ENCODE measurements around the gene HELZ.
"Not testable (repeated sequence)": the region's sequence is repeated elsewhere in the genome, so short reads cannot be mapped to it uniquely, and the experiment has no call there.

Gene HELZ

DNA sequence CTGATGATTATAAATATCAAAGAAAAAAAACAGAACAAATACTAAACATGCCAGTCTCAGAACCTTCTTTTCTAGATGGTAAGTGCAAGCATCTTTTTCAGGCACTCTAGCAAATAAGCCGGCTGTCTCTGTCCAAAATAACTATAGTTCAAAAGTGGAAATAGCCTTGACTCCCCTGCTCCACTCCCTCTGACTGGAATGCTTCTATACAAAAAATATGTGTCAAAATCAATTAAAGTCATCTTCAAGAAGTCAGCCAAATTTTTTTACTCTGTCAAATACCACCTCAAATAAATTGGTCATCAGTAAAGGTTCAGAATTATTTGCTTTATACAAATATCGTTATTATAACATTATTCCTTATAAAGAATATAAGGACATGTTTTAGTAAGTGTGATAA lies 117.1 kb downstream of the HELZ start:
- DNase-seq (ENCODE audit: low spot score): no peak
- Mint-ChIP-seq H3K4me1 (ENCODE audit: low read depth) (peaks cover 5% of the 10 kb centered on the region), H3K36me3 (ENCODE audit: low read depth) (peaks cover 18% of the 10 kb centered on the region), H3K4me3 (no peak overlapping the region), H3K27me3 (ENCODE audit: low read depth) (no peaks in the 10 kb centered on the region), H3K9me3 (no peaks in the 10 kb centered on the region), H3K27ac (no peak overlapping the region)

DNA sequence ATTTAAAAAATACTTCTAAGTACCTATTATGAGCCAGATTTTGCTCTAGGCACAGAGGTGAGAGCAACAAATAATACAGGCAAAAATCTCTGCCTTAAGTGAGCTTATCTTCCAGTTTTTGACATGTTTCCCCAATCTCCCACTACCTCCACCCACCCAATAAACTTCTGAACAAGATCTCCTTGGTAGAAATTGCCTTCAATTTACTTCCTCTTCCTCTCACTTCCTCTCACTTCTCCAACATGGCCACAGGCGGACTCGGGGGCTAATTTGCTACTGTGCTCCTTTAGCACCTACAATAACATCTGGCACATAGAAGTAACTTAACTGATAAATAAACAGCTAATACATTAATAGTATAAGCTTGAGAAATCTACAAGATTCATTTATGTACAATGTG lies 118.0 kb downstream of the HELZ start:
- H3K27me3 Mint-ChIP-seq (ENCODE audit: low read depth): no peaks in the 10 kb centered on the region
- peaks cover 15% of the 10 kb centered on the region for H3K36me3 Mint-ChIP-seq (ENCODE audit: low read depth)
- H3K27ac Mint-ChIP-seq: no peak overlapping the region
- no peaks in the 10 kb centered on the region for H3K9me3 Mint-ChIP-seq
- H3K4me1 Mint-ChIP-seq (ENCODE audit: low read depth): peaks cover 5% of the 10 kb centered on the region
- no peak for DNase-seq (ENCODE audit: low spot score)
- no peak overlapping the region for H3K4me3 Mint-ChIP-seq

DNA sequence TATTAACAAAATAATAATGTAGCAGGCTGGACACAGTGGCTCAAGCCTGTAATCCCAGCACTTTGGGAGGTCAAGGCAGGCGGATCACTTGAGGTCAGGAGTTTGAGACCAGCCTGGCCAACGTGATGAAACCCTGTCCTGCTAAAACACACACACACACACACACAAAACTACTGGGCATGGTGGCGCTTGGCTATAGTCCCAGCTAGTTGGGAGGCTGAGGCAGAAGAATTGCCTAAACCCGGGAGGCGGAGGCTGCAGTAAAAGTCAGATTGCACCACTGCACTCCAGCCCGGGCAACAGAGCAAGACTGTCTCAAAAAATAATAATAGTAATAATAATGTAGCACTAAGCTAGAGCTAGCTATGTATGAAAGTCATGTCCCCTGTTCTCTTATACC lies 118.5 kb downstream of the HELZ start:
- H3K4me1 Mint-ChIP-seq (ENCODE audit: low read depth); H3K27ac Mint-ChIP-seq; H3K27me3 Mint-ChIP-seq (ENCODE audit: low read depth); DNase-seq (ENCODE audit: low spot score); H3K4me3 Mint-ChIP-seq; H3K9me3 Mint-ChIP-seq: not testable (repeated sequence)
- peaks cover 16% of the 10 kb centered on the region for H3K36me3 Mint-ChIP-seq (ENCODE audit: low read depth)

DNA sequence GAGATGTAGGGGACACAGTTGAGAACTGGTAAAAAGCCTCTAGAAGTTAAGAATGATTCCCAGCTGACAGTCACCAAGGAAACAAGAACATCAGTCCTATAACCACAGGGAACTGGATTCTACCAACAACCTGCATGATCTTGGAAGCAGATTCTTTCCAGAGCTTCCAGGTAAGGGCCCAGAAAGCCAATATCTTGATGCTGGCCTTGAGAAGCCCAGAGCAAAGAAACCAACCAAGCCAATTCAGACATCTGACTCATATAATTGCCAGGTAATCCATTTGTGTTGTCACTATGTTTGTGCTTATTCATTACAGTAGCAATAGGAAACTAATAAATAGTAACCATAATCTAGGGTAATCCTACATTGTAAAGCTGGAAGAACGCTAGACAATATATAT lies 119.1 kb downstream of the HELZ start:
- no peak for DNase-seq (ENCODE audit: low spot score)
- no peak overlapping the region for H3K4me3 Mint-ChIP-seq
- peaks cover 5% of the 10 kb centered on the region for H3K4me1 Mint-ChIP-seq (ENCODE audit: low read depth)
- no peaks in the 10 kb centered on the region for H3K9me3 Mint-ChIP-seq
- no peaks in the 10 kb centered on the region for H3K27me3 Mint-ChIP-seq (ENCODE audit: low read depth)
- H3K27ac Mint-ChIP-seq: no peak overlapping the region
- H3K36me3 Mint-ChIP-seq (ENCODE audit: low read depth): peaks cover 20% of the 10 kb centered on the region

DNA sequence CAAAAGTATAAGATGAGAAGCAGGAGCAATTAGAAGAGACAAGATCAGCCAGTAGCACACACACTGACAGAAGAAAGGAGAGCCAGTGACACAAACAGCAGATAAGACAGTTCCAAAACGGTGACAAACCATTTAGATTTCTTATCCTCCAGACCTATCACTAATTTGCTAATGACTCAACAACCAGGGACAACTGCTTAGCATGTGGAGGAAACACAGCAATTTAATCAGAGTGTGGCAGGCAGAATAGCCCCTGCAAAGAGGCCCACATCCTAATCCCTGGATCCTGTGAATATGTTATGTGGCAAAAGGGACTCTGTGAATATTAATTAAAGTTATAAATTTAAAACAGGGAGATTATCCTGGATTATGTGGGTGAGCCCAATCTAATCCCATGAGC lies 119.6 kb downstream of the HELZ start:
- H3K36me3 Mint-ChIP-seq (ENCODE audit: low read depth): peaks cover 24% of the 10 kb centered on the region
- no peaks in the 10 kb centered on the region for H3K27me3 Mint-ChIP-seq (ENCODE audit: low read depth)
- H3K27ac Mint-ChIP-seq: no peak overlapping the region
- H3K4me3 Mint-ChIP-seq: no peak overlapping the region
- no peak for DNase-seq (ENCODE audit: low spot score)
- no peaks in the 10 kb centered on the region for H3K9me3 Mint-ChIP-seq
- H3K4me1 Mint-ChIP-seq (ENCODE audit: low read depth): peaks cover 5% of the 10 kb centered on the region

DNA sequence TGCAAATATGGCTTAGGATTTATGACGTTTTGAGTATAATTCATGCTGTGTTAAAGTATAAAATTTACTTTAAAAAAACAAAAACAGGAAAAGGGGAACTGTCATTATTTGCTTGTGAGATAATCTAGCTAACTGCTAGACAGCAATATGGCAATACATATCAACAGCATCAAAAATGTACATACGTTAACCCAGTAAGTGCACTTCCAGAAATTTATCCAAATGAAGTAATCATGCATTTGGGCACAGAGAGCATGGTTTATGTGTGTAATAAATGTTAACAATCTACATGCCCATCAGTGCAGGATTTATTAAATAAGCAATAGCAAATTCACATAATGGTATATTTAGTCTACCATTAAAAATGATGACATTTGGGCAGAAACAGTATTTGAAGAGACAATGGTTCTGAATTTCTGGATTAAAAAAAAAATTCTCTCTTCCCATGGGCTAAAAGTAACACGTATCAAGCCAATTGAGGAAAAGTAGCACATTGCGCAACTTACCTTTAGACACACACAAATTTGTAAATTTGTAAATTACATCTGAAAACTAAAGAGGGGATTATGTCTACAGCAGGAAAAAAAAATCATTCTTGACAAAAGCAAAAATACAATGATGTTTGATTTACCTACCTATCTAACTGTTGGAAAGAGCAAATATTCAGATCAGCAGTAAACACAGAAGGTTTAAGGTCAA lies 120.4 kb downstream of the HELZ start:
- Mint-ChIP-seq H3K27me3 (ENCODE audit: low read depth) (no peaks in the 10 kb centered on the region), H3K9me3 (no peaks in the 10 kb centered on the region), H3K4me1 (ENCODE audit: low read depth) (peaks cover 5% of the 10 kb centered on the region), H3K36me3 (ENCODE audit: low read depth) (peaks cover 28% of the 10 kb centered on the region), H3K4me3 (no peak overlapping the region), H3K27ac (no peak overlapping the region)
- no peak for DNase-seq (ENCODE audit: low spot score)

DNA sequence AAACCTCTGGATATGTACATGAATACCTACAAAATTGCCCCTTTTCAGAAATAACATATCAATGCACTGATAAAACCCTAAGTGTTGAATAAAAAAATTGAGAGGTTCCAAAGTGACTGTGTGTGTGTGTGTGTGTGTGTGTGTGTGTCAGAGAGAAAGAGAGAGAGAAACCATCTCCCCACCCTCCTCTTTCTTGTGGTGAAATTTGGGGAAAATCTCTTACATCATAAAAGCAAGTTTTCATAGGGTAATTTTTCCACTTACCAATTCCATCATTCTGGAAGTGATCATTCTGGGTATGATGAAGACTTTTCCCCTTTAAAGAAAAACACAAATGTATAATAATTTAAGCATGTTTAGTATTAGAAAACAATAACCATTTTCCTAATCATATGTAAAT lies 121.3 kb downstream of the HELZ start:
- DNase-seq (ENCODE audit: low spot score): no peak
- H3K36me3 Mint-ChIP-seq (ENCODE audit: low read depth): peaks cover 32% of the 10 kb centered on the region
- no peaks in the 10 kb centered on the region for H3K9me3 Mint-ChIP-seq
- peaks cover 3% of the 10 kb centered on the region for H3K4me1 Mint-ChIP-seq (ENCODE audit: low read depth)
- H3K27me3 Mint-ChIP-seq (ENCODE audit: low read depth): no peaks in the 10 kb centered on the region
- no peak overlapping the region for H3K4me3 Mint-ChIP-seq
- no peak overlapping the region for H3K27ac Mint-ChIP-seq

DNA sequence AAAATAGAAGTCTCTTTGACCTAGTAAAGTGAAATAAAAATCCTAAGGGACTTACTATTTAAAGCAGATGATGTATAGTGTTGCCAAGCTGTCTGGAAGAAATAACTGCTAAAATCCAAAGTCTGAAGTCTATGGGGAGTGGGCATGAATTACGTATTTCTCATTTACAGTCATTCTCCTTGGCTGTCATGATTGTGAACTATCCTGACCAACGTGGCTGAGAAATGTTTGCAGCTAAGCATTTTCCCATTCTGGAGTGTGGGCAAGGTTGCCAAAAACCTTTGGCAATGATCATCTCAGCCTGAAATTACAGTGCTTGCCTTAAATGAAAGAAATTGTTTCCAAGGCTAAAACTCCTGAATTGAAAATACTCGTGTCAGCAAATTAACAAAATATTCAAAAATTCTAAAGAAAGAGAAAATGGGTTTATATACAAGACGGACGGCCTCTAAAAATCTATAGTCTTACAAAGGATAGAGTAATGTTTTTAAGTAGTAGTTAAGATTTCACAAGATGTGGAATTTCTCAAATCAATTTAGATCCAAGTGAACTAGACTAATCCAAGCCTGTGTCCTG lies 123.6 kb downstream of the HELZ start:
- H3K9me3 Mint-ChIP-seq: peaks cover 11% of the 10 kb centered on the region
- peaks cover 43% of the 10 kb centered on the region for H3K36me3 Mint-ChIP-seq (ENCODE audit: low read depth)
- no peak overlapping the region for H3K27ac Mint-ChIP-seq
- H3K4me3 Mint-ChIP-seq: no peak overlapping the region
- DNase-seq (ENCODE audit: low spot score): no peak
- no peaks in the 10 kb centered on the region for H3K4me1 Mint-ChIP-seq (ENCODE audit: low read depth)
- no peaks in the 10 kb centered on the region for H3K27me3 Mint-ChIP-seq (ENCODE audit: low read depth)

DNA sequence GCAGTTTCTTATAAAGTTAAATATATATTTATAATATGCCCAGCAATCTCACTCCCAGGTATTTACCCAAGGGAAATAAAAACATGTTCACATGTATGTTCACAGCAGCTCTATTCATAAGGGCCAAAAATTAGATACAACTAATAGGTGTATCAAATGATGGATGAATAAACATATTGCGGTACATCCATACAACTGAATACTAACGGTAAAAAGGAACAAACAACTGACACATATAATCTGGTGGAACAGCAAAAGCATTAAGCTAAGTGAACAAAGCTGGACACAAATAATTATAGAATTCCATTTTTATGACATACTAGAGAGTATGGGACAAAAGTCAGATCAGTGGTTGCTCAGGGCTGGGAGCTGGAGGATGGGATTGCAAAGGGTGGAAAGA lies 125.9 kb downstream of the HELZ start:
- no peak for DNase-seq (ENCODE audit: low spot score)
- Mint-ChIP-seq H3K36me3 (ENCODE audit: low read depth) (peaks cover 63% of the 10 kb centered on the region), H3K9me3 (peaks cover 28% of the 10 kb centered on the region), H3K27me3 (ENCODE audit: low read depth) (no peaks in the 10 kb centered on the region), H3K4me1 (ENCODE audit: low read depth) (peaks cover 10% of the 10 kb centered on the region), H3K4me3 (no peak overlapping the region), H3K27ac (no peak overlapping the region)

DNA sequence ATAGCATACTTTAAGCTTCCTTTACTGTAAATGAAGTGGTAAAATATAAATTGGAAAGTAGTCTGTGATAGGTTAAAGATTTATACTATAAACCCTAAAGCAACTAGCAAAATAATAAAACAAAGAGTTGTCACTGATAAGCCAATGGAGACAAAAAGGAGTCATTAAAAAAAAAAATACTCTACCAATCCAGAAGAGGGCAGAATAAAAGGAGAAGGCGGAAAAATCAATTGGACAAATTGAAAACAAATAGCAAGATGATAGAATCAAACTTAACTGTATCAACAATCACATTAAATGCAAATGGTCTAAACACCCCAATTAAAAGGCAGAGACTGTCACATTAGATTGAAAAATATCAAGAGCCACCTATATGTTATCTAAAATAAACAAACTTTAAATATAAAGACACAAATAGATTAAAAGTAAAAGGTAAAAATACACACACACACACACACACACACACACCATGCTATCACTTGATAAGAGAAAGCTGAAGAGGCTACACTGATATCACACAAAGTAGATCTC lies 128.9 kb downstream of the HELZ start:
- H3K4me1 Mint-ChIP-seq (ENCODE audit: low read depth): peaks cover 10% of the 10 kb centered on the region
- no peak for DNase-seq (ENCODE audit: low spot score)
- H3K27me3 Mint-ChIP-seq (ENCODE audit: low read depth): no peaks in the 10 kb centered on the region
- peaks cover 28% of the 10 kb centered on the region for H3K9me3 Mint-ChIP-seq
- H3K27ac Mint-ChIP-seq: no peak overlapping the region
- H3K4me3 Mint-ChIP-seq: no peak overlapping the region
- peaks cover 77% of the 10 kb centered on the region for H3K36me3 Mint-ChIP-seq (ENCODE audit: low read depth)

DNA sequence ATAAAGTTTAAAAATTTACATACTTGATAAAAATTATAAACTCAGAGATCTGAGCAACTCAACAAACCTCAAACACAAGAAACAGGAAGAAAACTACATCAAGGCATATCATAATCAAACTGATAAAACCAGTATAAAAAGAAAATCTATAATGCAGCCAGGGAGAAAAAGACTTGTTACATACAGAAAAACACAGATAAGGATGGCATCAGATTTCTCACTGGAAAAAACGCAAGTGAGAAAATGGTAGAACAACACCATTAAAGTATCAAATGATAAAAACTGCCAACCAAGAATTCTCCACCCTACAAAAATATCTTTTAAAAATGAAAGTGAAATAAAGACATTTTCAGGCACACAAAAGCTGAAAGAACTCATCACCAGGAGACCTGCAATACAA lies 129.6 kb downstream of the HELZ start:
- Mint-ChIP-seq H3K4me1 (ENCODE audit: low read depth) (peaks cover 10% of the 10 kb centered on the region), H3K4me3 (no peak overlapping the region), H3K27ac (peak overlapping the region; percentile 32), H3K27me3 (ENCODE audit: low read depth) (no peaks in the 10 kb centered on the region), H3K36me3 (ENCODE audit: low read depth) (peaks cover 76% of the 10 kb centered on the region), H3K9me3 (peaks cover 28% of the 10 kb centered on the region)
- DNase-seq (ENCODE audit: low spot score): no peak

DNA sequence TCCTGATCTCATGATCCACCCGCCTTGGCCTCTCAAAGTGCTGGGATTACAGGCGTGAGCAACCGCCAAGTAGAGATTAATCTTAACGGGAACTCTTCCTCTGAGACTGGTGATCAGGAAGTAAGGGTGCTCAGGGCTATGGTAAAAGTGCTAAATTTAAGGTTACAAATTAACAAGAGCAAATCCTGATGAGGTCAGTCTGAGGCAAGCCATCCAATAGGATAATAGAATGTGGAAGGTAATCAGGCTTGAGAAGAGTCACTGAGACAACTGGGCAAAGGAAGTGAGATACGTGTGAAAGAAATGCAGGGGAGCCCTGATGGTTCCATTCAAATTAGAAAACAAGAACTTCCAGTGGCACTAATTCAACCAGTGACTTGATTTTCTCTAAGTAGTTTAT lies 131.5 kb downstream of the HELZ start:
- no peak for DNase-seq (ENCODE audit: low spot score)
- peaks cover 10% of the 10 kb centered on the region for H3K4me1 Mint-ChIP-seq (ENCODE audit: low read depth)
- no peak overlapping the region for H3K27ac Mint-ChIP-seq
- H3K9me3 Mint-ChIP-seq: peaks cover 28% of the 10 kb centered on the region
- no peak overlapping the region for H3K4me3 Mint-ChIP-seq
- peaks cover 73% of the 10 kb centered on the region for H3K36me3 Mint-ChIP-seq (ENCODE audit: low read depth)
- H3K27me3 Mint-ChIP-seq (ENCODE audit: low read depth): no peaks in the 10 kb centered on the region

DNA sequence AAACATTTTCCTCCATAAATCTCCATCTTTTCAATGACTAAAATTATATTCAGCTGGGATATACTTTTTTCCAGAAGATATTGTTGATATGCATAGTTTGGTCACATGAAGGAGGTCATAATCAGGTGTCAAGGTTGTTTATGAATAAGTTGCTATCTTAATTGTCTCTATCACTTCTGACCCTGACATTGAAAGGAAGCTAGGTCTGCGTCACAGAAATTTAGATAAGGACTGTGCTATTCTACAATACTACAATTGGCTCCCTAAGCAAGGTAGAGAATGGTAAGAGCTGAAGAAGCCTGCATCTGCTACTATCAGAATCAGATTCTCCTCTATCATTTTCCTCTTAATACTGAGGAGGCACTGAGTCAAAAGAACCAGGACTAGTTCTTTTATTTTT lies 133.2 kb downstream of the HELZ start:
- Mint-ChIP-seq H3K36me3 (ENCODE audit: low read depth) (peaks cover 73% of the 10 kb centered on the region), H3K4me3 (no peak overlapping the region), H3K9me3 (peaks cover 19% of the 10 kb centered on the region), H3K27ac (no peak overlapping the region), H3K4me1 (ENCODE audit: low read depth) (peaks cover 10% of the 10 kb centered on the region), H3K27me3 (ENCODE audit: low read depth) (no peaks in the 10 kb centered on the region)
- no peak for DNase-seq (ENCODE audit: low spot score)

DNA sequence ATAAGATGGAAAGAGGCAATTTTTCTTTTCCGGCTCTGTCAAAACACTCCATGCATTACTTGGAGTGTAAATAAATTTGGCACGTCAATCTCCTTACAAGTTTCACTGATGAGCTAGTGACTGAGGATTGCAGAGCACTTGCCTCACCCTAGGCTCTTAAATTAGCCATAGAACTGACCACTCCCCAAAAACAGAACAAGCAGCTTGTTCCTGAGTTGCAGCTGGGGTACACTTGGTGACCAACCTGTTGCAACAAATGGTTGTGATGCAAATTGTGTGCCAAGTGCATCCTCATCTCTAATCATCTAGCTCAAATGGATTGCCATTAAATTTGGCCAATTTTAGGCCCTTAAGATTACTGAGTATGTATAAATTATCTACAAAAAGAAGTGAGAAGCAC lies 133.7 kb downstream of the HELZ start:
- Mint-ChIP-seq H3K4me3 (no peak overlapping the region), H3K9me3 (peaks cover 16% of the 10 kb centered on the region), H3K4me1 (ENCODE audit: low read depth) (peaks cover 10% of the 10 kb centered on the region), H3K27ac (no peak overlapping the region), H3K27me3 (ENCODE audit: low read depth) (no peaks in the 10 kb centered on the region), H3K36me3 (ENCODE audit: low read depth) (peaks cover 68% of the 10 kb centered on the region)
- DNase-seq (ENCODE audit: low spot score): no peak

DNA sequence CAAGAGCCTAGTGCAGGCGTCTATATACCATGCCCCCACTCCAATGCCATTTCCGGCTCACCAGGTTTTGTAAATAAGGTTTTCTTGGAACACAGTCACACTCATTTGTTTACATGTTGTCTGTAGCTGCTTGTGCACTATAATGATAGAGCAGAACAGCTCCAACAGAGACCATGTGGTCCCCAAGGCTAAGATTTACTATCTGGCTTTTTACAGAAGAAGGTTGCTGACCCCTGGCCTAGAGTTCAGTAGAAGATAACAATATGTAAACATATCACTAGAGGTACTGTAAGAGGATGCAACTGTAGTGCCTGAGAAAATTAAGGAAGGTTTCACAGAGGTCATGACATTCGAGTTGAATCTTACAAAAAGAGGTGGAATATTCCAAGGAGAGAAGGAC lies 134.4 kb downstream of the HELZ start:
- no peak for DNase-seq (ENCODE audit: low spot score)
- H3K4me1 Mint-ChIP-seq (ENCODE audit: low read depth): peaks cover 6% of the 10 kb centered on the region
- no peaks in the 10 kb centered on the region for H3K27me3 Mint-ChIP-seq (ENCODE audit: low read depth)
- no peak overlapping the region for H3K4me3 Mint-ChIP-seq
- no peak overlapping the region for H3K27ac Mint-ChIP-seq
- H3K36me3 Mint-ChIP-seq (ENCODE audit: low read depth): peaks cover 62% of the 10 kb centered on the region
- H3K9me3 Mint-ChIP-seq: peaks cover 9% of the 10 kb centered on the region
